Stimulated activated CD8-positive, alpha-beta memory T cell treated with anti-CD3 and anti-CD28 coated beads, Interleukin-7, amount 100 ng/mL, for 48 hours (primary cell): Measurements from ENCODE around the gene WIPF2.
"Not testable (repeated sequence)": the region's sequence is repeated elsewhere in the genome, so short reads cannot be mapped to it uniquely, and the experiment has no call there.

ENCODE experiments used
- DNase-seq, 2 donors: peaks; one replicate each; pipeline ENCODE4 v3.0.0-alpha.2; 2020; ENCODE audit warnings: low read depth in 1 of 2; ENCODE audit errors: extremely low read depth in 1 of 2

Gene WIPF2

GRCh38 chr17:40191237-40192208 is 27.6 kb upstream of the WIPF2 start:
- DNase-seq: peak in 1 of 2 donors; percentile 46

GRCh38 chr17:40192961-40193360 is 26.1 kb upstream of the WIPF2 start:
- DNase-seq: no peak

DNA sequence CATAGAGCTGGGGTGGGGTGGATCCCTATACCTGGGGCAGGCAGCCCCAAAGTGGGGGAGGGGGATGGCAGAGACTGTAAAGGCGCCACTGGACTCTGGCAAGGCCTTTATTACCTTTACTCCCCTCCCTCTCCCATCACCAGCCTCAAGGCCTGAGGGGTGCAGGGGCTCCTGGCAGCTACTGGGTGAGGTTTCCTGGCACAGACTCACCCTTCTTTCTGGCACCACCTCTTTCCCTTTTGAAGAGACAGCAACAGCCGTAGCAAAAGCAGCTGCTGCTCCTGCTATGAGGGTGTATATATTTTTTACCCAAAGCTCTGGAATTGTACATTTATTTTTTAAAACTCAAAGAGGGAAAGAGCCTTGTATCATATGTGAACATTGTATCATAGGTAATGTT is 24.3 kb upstream of the WIPF2 start:
- no peak for DNase-seq

- DNase-seq: no peak
These were observed 21.6 kb upstream of the WIPF2 start for GRCh38 chr17:40197550-40197949.

- DNase-seq: not testable (repeated sequence)
These were observed 21.1 kb upstream of the WIPF2 start for GRCh38 chr17:40197965-40198456.

DNA sequence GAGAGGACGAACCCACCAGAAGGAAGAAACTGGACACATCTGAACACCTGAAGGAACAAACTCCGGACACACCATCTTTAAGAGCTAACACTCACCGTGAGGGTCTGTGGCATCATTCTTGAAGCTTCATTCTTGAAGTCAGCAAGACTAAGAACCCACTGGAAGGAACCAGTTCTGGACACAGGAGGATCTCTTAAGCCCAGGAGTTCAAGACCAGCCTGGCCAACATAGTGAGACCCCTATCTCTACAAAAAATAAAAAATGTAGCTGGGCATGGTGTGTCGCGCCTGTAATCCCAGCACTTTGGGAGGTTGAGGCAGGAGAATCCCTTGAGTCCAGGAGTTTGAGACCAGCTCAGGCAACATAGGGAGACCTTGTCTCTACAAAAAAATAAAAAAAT is 20.5 kb upstream of the WIPF2 start:
- no peak for DNase-seq

DNA sequence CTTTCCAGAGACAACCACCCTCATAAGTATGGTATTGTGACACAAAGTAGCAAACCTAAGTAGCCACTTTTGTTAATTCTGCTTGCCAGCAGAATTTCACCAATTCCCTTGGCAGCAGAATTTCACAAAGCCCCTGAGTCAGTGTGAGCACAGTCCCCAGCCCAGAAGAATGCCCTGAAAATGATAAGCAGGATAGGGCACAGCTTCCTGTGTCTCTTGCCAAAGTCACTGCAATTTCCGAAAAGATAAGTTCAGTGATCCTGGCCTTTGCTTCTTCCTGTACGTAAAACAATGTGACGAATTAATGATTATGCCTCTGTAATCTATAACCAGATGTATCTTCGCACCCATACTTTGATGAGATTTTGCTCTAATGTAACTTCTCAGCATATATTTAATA is 16.0 kb upstream of the WIPF2 start:
- no peak for DNase-seq

- not testable (repeated sequence) for DNase-seq
These were observed 12.9 kb upstream of the WIPF2 start for GRCh38 chr17:40206193-40206592.

- no peak for DNase-seq
These were observed 9.6 kb upstream of the WIPF2 start for GRCh38 chr17:40209404-40210093.

- not testable (repeated sequence) for DNase-seq
These were observed 5.2 kb upstream of the WIPF2 start for GRCh38 chr17:40213914-40214313.

- DNase-seq: no peak
These were observed 931 bp upstream of the WIPF2 start for GRCh38 chr17:40218006-40218739.

DNA sequence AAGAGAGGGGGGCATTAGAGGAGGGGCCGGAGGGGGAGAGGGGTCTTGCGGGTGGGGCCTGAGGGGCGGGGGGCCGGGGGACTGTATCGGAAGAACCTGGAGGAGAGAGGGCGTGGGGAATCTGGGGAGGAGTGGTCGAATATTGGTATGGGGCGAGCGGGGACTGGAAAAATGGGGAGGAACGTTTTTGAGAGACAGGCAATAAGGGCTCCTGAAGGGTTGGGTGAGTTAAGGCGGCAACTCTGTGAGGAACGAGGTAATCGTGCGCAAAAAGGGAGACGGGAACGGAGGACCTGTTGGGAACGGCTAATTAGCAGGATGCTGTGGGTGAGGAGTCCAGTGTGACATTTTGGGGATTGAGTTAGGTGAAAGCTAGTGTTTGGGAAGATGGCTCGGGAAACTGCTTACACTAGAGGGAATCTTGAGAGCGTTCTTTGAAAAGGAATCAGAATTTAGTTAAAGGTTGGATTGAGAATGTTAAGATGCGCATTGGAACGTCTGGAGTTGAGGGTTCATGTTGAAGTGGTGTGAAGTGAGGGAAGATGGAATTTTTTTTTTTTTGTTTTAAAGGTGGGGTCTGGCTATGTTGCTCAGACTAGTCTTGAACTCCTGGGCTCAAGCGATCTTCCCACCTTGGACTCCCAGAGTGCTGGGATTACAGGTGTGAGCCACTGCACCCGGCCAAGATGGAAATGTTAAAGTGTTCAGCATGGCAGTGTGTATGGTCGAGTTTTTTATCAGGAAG is 662 bp downstream of the WIPF2 start:
- DNase-seq: peak in 1 of 2 donors; percentile 5

- DNase-seq: no peak
These were observed 5.8 kb downstream of the WIPF2 start for GRCh38 chr17:40224718-40225550.

GRCh38 chr17:40229146-40229545 is 10.0 kb downstream of the WIPF2 start:
- not testable (repeated sequence) for DNase-seq

GRCh38 chr17:40230670-40231069 is 11.6 kb downstream of the WIPF2 start:
- DNase-seq: no peak

- not testable (repeated sequence) for DNase-seq
These were observed 12.8 kb downstream of the WIPF2 start for GRCh38 chr17:40231928-40232327.

DNA sequence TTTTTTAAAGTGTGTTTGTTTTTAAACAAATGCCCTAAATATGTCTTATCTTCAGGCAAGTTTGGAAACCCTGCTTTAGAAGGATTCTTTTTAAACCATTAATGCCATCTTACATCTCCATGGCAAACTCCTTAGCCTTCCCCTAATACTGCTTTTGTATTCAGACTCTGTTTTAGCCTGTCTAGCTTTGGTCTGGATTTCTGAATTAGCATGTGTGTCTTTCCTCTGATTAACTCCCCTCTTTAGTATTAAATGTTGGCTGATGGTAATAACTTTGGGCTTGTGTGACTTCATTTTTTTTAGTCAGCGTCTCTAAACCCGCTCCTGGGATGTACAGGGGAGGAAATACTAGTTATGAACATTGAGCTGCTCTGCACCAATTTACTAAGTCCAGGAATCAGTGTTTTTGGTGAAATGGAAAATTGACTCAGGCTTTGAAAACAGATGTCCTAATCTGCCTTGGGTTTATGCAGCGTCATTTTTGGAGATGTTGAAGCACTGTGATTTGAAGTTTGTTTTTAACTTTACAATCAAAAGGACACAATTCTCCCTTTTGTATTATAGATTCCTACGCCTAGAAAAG is 22.2 kb downstream of the WIPF2 start:
- DNase-seq: no peak

GRCh38 chr17:40242774-40243173 is 23.7 kb downstream of the WIPF2 start:
- DNase-seq: no peak

DNA sequence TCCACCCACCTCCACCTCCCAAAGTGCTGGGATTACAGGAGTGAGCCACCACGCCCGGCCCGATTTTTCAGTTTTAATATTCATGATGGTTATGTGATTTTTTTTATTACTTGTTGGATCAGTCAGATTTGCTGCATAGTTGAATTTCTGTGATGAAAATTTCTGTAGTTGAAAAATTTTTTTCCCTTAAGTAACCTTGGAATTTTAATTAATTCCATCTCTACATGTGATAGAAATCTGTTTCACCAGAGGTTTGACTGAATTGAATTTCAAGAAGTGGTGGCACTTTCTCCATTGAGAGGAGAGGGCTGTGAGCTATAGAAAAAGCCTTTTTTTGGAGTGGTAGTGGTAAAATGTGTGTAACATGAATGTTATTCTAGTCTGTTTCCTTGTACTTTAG is 24.7 kb downstream of the WIPF2 start:
- no peak for DNase-seq
